ENCODE data around the gene RAB13. TPM values are rescaled to one million over a fixed set of nuclear protein-coding genes. Genes with fewer than 3 reads are reported as not detected.

The RAB13 gene
- total and polyA plus RNA-seq, 2 of the 13 experiments (the other 11 are each of a cell fraction or from before 2014, with no cell fraction given) = 15.9 to 24.7 TPM

- TF ChIP-seq ZNF687 (CRISPR knock-in tag; IDR thresholded peaks at IDR 0.05) (peak; percentile 99), ZNF580 (CRISPR knock-in tag; IDR thresholded peaks at IDR 0.05; ENCODE audit: borderline replicate concordance, low read depth) (peak; percentile 94; the same call in 1 of the 2 replicates), ATAD3A (CRISPR knock-in tag; IDR thresholded peaks at IDR 0.05) (no peak), ELF4 (CRISPR knock-in tag; IDR thresholded peaks at IDR 0.05; ENCODE audit: borderline replicate concordance) (peak; percentile 78; the same call in 1 of the 2 replicates), RNF2 (conservative IDR thresholded peaks at IDR 0.05; ENCODE audit: low read depth) (0 out of 2 replicates have a peak, but pooled peaks have one; percentile 71), HNRNPK (IDR thresholded peaks at IDR 0.05; ENCODE audit: low read depth, low read length, poor library complexity, severe bottlenecking) (no peak), ZNF33A (CRISPR knock-in tag; IDR thresholded peaks at IDR 0.05; ENCODE audit: borderline replicate concordance) (no peak), ZNF468 (CRISPR knock-in tag; IDR thresholded peaks at IDR 0.05) (no peak), ZNF850 (CRISPR knock-in tag; conservative IDR thresholded peaks at IDR 0.05) (0 out of 2 replicates have a peak, but pooled peaks have one; percentile 48), ZNF784 (CRISPR knock-in tag; IDR thresholded peaks at IDR 0.05; ENCODE audit: borderline replicate concordance) (peak; percentile 41; the same call in 1 of the 2 replicates), ZNF878 (CRISPR knock-in tag; IDR thresholded peaks at IDR 0.05) (peak; percentile 98), THAP9 (CRISPR knock-in tag; IDR thresholded peaks at IDR 0.05; ENCODE audit: borderline replicate concordance) (0 out of 2 replicates have a peak, but pooled peaks have one; percentile 64), NR2C2 (CRISPR knock-in tag; IDR thresholded peaks at IDR 0.05; ENCODE audit: borderline replicate concordance) (peak; percentile 78), ZNF7 (CRISPR knock-in tag; IDR thresholded peaks at IDR 0.05) (no peak), ZNF33B (CRISPR knock-in tag; IDR thresholded peaks at IDR 0.05) (peak; percentile 89; the same call in 1 of the 2 replicates), ZNF570 (CRISPR knock-in tag; IDR thresholded peaks at IDR 0.05; ENCODE audit: borderline replicate concordance) (no peak), ZNF431 (CRISPR knock-in tag; IDR thresholded peaks at IDR 0.05; ENCODE audit: borderline replicate concordance, low read depth) (peak; percentile 93), NR2F1 (CRISPR knock-in tag; IDR thresholded peaks at IDR 0.05) (peak in 1 of 2 experiments; percentile 67; a peak in 2 of 4 replicates), PHB2 (IDR thresholded peaks at IDR 0.05; ENCODE audit: partially characterized antibody) (no peak)
These were observed 18.8 kb downstream of the RAB13 start, which contains the start of gene CREB3L4 (continued) for GRCh38 chr1:153967107-153967999.
